ENCODE data around the gene C1RL.

Gene C1RL

DNA sequence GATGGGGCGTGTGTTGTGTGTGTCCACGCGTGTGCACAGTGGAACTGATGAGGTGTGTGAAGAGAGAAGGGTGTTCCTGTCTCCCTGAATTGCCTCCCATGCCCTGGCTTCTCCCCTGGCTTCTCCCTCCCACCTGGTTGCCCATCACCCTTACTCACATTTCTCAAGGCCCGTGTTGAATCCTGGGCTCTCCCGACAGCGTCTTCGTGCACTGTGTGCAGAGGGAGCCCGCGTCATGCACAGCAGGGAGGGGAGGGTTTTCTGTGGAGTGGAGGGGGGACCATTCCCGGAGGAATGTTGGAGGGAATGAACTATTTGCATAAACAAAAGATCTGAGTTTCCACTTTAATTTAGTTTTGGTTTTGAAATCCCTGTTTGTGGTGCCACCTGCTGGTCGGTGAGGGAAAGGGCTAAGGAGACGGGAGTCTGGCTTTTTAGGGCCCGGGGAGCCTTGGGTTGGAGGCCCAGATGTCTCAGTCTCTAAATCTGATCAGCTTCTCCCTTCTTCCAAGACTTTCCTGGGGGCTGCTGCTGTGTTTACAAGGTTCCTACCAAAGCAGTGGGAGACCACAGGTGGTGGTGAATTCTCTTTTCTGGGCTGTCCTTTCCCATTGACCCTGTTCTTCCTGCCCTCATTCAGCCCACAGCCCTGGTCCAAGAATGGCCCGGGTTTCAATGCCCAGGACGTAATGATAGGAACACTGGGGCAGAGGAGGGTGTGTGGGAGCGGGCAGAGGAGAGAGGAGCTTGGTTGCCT, 16.6 kb downstream of the C1RL start, which contains the start of gene C1R:
Gene C1R, minus strand, starts transcription at position 217 of the 757 bp plus-strand sequence. Its CDS starts 57 bp downstream, at position 160.
- ATAC-seq (replicated peaks; ENCODE audit: extremely low read depth, poor library complexity, severe bottlenecking) (peak; percentile 64), DNase-seq (ENCODE audit: low spot score in 2 of 2) (peak; percentile 54 to 56)
- Mint-ChIP-seq H3K36me3 (ENCODE audit: insufficient read depth) (peaks cover 4% of the 10 kb centered on the region), H3K27ac (ENCODE audit: low read depth) (no peak within 1 kb of the TSS), H3K9me3 (no peaks in the 10 kb centered on the region), H3K27me3 (no peaks in the 10 kb centered on the region), H3K4me1 (peaks cover 14% of the 10 kb centered on the region), H3K4me3 (peak within 1 kb of the TSS; percentile 79)

DNA sequence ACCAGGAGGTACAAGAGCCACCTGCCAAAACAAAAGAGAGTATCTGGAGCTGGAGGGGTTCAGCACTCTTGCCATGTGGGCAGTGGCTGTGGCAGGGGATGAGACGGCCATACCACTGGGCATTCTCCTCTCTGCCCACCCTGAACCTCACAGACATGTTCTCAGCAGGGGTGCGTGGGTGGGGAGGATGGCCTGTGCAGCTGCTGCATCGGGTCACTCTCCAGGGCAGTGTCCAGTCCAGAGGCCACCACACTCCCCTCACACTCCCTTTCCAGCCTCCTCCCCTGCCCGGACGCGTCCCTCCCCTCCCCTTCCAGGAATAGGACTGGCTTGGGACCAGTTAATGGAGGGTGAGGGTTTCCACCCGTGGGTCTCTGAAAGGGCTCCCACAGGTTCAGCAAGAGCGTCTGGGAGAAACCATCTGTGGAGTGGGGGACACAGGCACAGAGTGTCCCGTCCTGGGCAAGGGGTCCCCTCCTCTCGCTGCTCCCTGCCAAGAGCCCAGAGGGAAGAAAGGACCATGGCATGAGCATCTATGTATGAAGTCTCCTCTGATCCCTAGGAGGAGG, 17.3 kb downstream of the C1RL start:
- H3K4me3 Mint-ChIP-seq: peak overlapping the region; percentile 79
- no peaks in the 10 kb centered on the region for H3K27me3 Mint-ChIP-seq
- ATAC-seq (replicated peaks; ENCODE audit: extremely low read depth, poor library complexity, severe bottlenecking): no peak
- peaks cover 14% of the 10 kb centered on the region for H3K4me1 Mint-ChIP-seq
- H3K27ac Mint-ChIP-seq (ENCODE audit: low read depth): no peak overlapping the region
- DNase-seq (ENCODE audit: low spot score in 2 of 2): no peak
- H3K9me3 Mint-ChIP-seq: no peaks in the 10 kb centered on the region
- H3K36me3 Mint-ChIP-seq (ENCODE audit: insufficient read depth): peaks cover 2% of the 10 kb centered on the region

DNA sequence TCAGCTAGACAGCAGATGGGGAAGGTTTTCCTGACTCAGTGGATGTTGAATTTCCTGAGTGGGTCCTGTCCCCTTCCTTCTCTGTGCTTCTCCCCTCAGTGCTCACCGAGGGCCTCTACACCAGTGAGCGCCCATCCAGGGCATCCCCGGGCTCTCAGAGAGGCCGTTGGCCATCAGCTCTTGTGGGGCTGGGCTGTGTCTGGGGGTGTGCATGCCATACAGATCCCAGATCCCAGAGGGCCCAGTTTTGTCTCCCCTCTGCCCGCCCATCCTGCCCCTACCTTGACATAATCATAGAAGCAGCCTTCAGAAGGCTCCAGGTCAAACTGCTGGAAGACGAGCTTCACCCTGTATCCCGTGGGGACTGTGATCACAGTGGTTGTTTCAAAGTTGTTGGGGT, 17.8 kb downstream of the C1RL start:
- Mint-ChIP-seq H3K27ac (ENCODE audit: low read depth) (no peak overlapping the region), H3K36me3 (ENCODE audit: insufficient read depth) (peaks cover 2% of the 10 kb centered on the region), H3K27me3 (no peaks in the 10 kb centered on the region), H3K9me3 (no peaks in the 10 kb centered on the region), H3K4me1 (peaks cover 10% of the 10 kb centered on the region), H3K4me3 (peak overlapping the region; percentile 79)
- ATAC-seq (replicated peaks; ENCODE audit: extremely low read depth, poor library complexity, severe bottlenecking) (no peak), DNase-seq (ENCODE audit: low spot score in 2 of 2) (no peak)

DNA sequence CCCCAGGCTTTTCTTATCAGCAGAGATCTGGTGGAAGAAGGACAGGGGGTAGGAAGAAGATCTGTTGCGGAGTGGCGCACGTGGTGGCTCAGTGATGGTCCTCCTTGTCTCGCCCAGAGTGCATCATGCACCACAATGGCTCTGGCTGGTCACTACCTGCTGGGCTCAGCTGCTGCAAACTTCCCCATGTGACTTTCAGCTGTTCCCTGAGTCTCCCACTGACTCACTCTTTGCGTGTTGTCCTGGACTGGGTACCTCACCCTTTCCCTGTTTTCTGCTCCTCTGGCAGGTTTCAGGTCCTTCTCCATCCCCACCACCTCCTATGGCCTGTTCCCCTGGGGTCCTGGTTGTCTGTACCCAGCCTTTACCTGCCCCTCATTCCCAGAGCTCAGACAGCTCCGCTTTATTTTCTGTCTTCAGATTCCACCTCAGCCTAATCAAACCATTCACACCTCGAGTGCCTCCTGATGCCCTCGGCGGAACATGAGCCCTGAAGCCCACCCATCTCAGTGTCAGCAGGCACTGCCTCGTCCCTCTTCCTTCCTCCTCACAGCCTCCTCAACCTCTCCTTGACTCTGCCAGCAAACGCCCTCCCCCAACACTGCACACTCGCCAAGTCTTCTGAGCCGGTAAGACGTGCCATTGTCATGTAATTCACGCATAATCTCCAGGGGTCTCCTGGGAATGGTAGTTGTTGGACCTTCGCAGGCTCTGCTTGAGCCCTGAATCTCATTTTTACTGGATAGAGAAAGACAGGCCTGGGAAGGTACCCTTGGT, 18.6 kb downstream of the C1RL start:
- no peak for ATAC-seq (replicated peaks; ENCODE audit: extremely low read depth, poor library complexity, severe bottlenecking)
- H3K27me3 Mint-ChIP-seq: no peaks in the 10 kb centered on the region
- no peak overlapping the region for H3K4me3 Mint-ChIP-seq
- peaks cover 9% of the 10 kb centered on the region for H3K4me1 Mint-ChIP-seq
- no peak overlapping the region for H3K27ac Mint-ChIP-seq (ENCODE audit: low read depth)
- no peaks in the 10 kb centered on the region for H3K9me3 Mint-ChIP-seq
- no peak for DNase-seq (ENCODE audit: low spot score in 2 of 2)
- peaks cover 2% of the 10 kb centered on the region for H3K36me3 Mint-ChIP-seq (ENCODE audit: insufficient read depth)

DNA sequence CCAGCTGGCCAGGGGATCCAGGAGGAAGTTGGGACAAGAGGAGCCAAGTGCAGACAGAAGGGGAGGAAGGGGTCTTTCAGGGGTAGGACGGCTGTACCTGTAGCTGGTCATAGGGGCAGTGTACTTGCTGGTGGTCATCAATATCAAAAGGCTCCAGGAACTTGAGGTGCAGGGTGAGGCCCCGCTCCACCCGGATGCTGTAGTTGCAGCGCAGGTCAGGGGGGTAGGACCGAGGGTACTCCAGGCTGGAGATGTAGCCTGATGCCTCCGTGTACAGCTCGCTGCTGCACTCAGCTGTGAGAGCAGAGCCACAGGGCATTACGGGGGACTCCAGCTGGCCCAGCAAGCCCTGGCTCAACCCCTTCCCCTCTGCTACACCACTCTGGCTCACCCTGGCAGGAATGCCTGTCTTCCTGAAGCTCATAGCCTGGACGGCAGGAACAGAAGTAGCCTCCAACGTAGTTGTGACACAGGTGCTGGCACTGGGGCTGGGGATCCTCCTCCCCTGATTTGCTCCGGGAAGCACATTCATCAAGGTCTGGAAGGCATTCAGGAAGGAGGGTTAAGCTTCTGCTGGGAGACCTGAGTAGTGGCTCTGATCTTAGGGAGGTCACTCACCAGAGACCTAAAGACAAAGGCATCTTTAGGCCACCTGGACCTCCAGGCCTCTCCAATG, 19.7 kb downstream of the C1RL start:
- Mint-ChIP-seq H3K27me3 (no peaks in the 10 kb centered on the region), H3K4me1 (peaks cover 9% of the 10 kb centered on the region), H3K36me3 (ENCODE audit: insufficient read depth) (peaks cover 2% of the 10 kb centered on the region), H3K9me3 (no peaks in the 10 kb centered on the region), H3K4me3 (no peak overlapping the region), H3K27ac (ENCODE audit: low read depth) (no peak overlapping the region)
- no peak for ATAC-seq (replicated peaks; ENCODE audit: extremely low read depth, poor library complexity, severe bottlenecking)
- no peak for DNase-seq (ENCODE audit: low spot score in 2 of 2)

DNA sequence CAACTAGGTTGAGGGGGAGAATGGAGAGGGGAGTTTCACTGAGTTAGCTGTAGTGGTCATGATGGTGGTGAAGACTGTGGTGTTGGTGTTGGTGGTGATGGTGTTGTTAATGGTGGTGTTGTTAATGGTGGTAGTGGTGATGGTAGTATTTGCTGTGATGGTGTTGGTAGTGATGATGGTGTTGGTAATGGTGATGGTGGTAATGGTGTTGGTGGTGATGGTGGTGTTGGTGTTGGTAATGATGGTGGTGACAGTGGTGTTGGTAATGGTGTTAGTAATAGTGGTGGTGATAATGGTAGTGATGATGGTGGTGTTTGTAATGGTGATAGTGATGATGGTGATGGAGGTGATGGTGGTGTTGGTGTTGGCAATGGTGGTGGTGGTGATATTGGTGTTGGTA, 25.9 kb downstream of the C1RL start:
- H3K27me3 Mint-ChIP-seq: no peaks in the 10 kb centered on the region
- ATAC-seq (replicated peaks; ENCODE audit: extremely low read depth, poor library complexity, severe bottlenecking): no peak

DNA sequence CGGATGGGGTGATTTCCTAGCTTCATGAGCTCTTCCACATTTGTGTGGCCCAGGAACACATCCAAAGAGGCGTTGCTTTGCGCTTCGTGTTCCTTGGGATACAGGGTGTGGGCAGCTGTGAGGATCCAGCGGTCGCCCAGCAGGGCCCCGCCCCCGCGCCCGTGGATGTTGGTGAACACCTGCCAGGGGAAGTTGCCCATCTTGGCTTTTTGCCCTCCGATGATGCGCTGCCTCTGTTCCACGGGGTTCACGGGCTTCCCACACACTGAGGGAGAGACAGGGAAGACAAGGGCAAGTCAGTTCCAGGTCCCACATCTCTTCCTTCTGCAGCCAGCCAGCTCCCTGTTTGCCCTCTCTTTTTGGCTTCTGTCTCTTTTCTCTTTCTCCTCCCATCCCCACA, 28.0 kb downstream of the C1RL start:
- H3K27ac Mint-ChIP-seq (ENCODE audit: low read depth): no peak overlapping the region

More for the DNA sequence above, 25.9 kb downstream of the C1RL start:
- H3K27ac Mint-ChIP-seq (ENCODE audit: low read depth): no peak overlapping the region
- peaks cover 2% of the 10 kb centered on the region for H3K36me3 Mint-ChIP-seq (ENCODE audit: insufficient read depth)
- H3K9me3 Mint-ChIP-seq: peaks cover 5% of the 10 kb centered on the region
- H3K4me1 Mint-ChIP-seq: no peaks in the 10 kb centered on the region
- no peak overlapping the region for H3K4me3 Mint-ChIP-seq
- no peak for DNase-seq (ENCODE audit: low spot score in 2 of 2)

DNA sequence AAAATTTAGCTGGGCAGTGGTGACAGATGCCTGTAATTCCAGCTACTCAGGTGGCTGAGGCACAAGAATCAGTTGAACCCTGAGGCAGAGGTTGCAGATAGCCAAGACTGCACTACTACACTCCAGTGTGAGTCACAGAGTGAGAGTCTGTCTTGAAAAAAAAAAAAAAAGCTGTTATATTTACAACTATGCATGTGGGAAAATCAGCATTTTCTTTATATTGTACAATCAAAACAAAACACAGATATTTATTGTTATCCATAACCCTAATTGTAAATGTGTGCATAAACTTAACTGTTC, 29.2 kb downstream of the C1RL start:
- ATAC-seq (replicated peaks; ENCODE audit: extremely low read depth, poor library complexity, severe bottlenecking) (no peak), DNase-seq (ENCODE audit: low spot score in 2 of 2) (no peak)
- peaks cover 4% of the 10 kb centered on the region for H3K36me3 Mint-ChIP-seq (ENCODE audit: insufficient read depth)
- H3K4me1 Mint-ChIP-seq: peaks cover 8% of the 10 kb centered on the region
- H3K27me3 Mint-ChIP-seq: no peaks in the 10 kb centered on the region
- peaks cover 5% of the 10 kb centered on the region for H3K9me3 Mint-ChIP-seq
- H3K4me3 Mint-ChIP-seq: no peak overlapping the region
- no peak overlapping the region for H3K27ac Mint-ChIP-seq (ENCODE audit: low read depth)

More for the DNA sequence above, 28.0 kb downstream of the C1RL start:
- Mint-ChIP-seq H3K27me3 (no peaks in the 10 kb centered on the region), H3K4me1 (peaks cover under 1% of the 10 kb centered on the region), H3K9me3 (peaks cover 5% of the 10 kb centered on the region), H3K4me3 (no peak overlapping the region), H3K36me3 (ENCODE audit: insufficient read depth) (peaks cover 4% of the 10 kb centered on the region)
- DNase-seq (ENCODE audit: low spot score in 2 of 2) (no peak), ATAC-seq (replicated peaks; ENCODE audit: extremely low read depth, poor library complexity, severe bottlenecking) (no peak)

DNA sequence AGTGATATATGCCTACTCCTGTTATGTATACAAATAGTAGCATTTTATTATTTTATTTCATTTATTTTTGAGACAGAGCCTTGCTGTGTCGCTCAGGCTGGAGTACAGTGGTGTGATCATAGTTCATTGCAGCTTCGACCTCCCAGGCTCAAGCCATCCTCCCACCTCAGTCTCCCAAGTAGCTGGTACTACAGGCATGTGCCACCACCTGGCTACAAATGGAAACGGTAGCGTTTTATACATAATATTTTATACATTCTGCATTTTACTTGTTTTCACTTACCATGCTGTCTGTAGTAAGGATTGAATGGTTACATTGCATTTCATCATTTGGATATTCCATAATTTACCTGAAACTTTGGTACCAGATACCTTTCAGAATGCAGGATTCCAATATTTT, 30.9 kb downstream of the C1RL start:
- H3K36me3 Mint-ChIP-seq (ENCODE audit: insufficient read depth): peaks cover 4% of the 10 kb centered on the region
- ATAC-seq (replicated peaks; ENCODE audit: extremely low read depth, poor library complexity, severe bottlenecking): no peak

DNA sequence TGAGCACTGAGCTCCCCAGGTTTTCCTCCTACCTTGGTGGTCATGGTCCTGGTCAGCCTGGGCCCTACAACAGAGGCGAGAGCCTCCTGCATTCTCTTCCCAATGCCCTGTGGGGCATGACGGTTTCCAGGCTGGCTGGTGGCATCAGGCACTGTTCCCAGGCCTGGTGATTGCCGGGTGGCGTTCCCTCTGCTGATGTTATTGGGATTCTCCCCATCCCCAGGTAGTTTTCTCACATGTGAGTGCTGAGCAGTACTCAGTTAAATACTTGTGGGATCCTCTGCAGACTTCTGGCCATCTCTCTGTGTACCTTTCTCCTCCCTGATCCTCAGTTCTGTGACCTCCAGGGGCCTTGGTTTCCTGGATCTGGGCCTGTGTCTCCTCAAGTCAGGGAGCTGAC, 32.5 kb downstream of the C1RL start:
- H3K4me3 Mint-ChIP-seq: no peak overlapping the region
- no peak for ATAC-seq (replicated peaks; ENCODE audit: extremely low read depth, poor library complexity, severe bottlenecking)
- H3K36me3 Mint-ChIP-seq (ENCODE audit: insufficient read depth): peaks cover 4% of the 10 kb centered on the region
- H3K4me1 Mint-ChIP-seq: peaks cover 8% of the 10 kb centered on the region
- H3K9me3 Mint-ChIP-seq: no peaks in the 10 kb centered on the region
- H3K27me3 Mint-ChIP-seq: peaks cover 13% of the 10 kb centered on the region
- no peak for DNase-seq (ENCODE audit: low spot score in 2 of 2)
- H3K27ac Mint-ChIP-seq (ENCODE audit: low read depth): no peak overlapping the region

More for the DNA sequence above, 30.9 kb downstream of the C1RL start:
- H3K27me3 Mint-ChIP-seq: no peaks in the 10 kb centered on the region
- no peak overlapping the region for H3K27ac Mint-ChIP-seq (ENCODE audit: low read depth)
- DNase-seq (ENCODE audit: low spot score in 2 of 2): no peak
- peaks cover 8% of the 10 kb centered on the region for H3K4me1 Mint-ChIP-seq
- H3K4me3 Mint-ChIP-seq: no peak overlapping the region
- peaks cover 2% of the 10 kb centered on the region for H3K9me3 Mint-ChIP-seq

DNA sequence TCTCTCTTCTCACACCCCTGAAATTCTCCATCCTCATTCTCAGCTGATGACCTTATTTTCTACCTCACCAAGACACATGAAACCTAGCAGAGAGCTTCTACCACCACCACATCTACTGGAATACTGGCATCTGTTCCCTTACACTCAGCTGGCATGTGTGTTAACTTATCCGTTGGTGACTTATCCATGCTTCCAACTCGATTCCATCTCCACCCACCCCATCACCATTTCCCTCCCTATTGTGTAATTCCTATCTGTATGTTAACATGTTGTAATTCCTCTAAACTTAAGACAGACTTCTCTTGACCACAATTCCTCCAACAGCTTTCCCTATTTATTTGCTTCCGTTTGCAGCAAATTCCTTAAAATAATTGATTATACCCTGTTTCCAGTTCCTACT, 33.1 kb downstream of the C1RL start:
- ATAC-seq (replicated peaks; ENCODE audit: extremely low read depth, poor library complexity, severe bottlenecking) (no peak), DNase-seq (ENCODE audit: low spot score in 2 of 2) (no peak)
- H3K4me3 Mint-ChIP-seq: no peak overlapping the region
- H3K9me3 Mint-ChIP-seq: no peaks in the 10 kb centered on the region
- H3K27me3 Mint-ChIP-seq: peaks cover 14% of the 10 kb centered on the region
- peaks cover 4% of the 10 kb centered on the region for H3K36me3 Mint-ChIP-seq (ENCODE audit: insufficient read depth)
- H3K27ac Mint-ChIP-seq (ENCODE audit: low read depth): peak overlapping the region; percentile 13
- H3K4me1 Mint-ChIP-seq: peaks cover 8% of the 10 kb centered on the region

DNA sequence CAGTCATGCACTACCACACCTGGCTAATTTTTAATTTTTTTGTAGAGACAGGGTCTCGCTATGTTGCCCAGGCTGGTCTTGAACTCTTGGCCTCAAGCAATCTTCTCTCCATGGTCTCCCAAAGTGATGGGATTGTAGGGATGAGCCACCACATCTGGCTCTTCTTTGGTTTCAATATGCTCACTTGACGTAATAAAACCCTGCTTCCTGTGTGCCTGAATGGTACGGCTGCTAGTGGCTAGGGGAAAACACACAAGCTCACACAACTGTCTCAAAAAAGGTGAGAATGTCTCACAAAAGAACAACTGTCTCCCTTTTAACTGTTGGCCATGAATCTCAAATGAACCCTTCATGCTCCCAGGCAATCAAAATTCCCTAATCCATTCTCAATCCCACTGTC, 33.5 kb downstream of the C1RL start:
- Mint-ChIP-seq H3K36me3 (ENCODE audit: insufficient read depth) (peaks cover 4% of the 10 kb centered on the region), H3K4me3 (no peak overlapping the region), H3K27ac (ENCODE audit: low read depth) (peak overlapping the region; percentile 13), H3K4me1 (peaks cover 8% of the 10 kb centered on the region), H3K9me3 (no peaks in the 10 kb centered on the region), H3K27me3 (peaks cover 16% of the 10 kb centered on the region)
- DNase-seq (ENCODE audit: low spot score in 2 of 2) (no peak), ATAC-seq (replicated peaks; ENCODE audit: extremely low read depth, poor library complexity, severe bottlenecking) (peak; percentile 19)
